CD8-positive, alpha-beta memory T cell (primary cell): Measurements from ENCODE around the gene PCNX2. TPM values are rescaled to one million over a fixed set of nuclear protein-coding genes. Genes with fewer than 3 reads are reported as not detected.
"Not testable (repeated sequence)": the region's sequence is repeated elsewhere in the genome, so short reads cannot be mapped to it uniquely, and the experiment has no call there.

ENCODE experiments used
- CTCF ChIA-PET: fragments of 350-600 bp; sonication (Branson Sonifier 250); formaldehyde crosslinking; loops from one replicate; lab custom pipeline; 2021; ENCODE audit warnings: antibody characterized with exemption; lab: Charles Lee
- POLR2A ChIA-PET: fragments of 350-600 bp; sonication (Branson Sonifier 250); formaldehyde crosslinking; loops from one replicate; lab custom pipeline; 2021; ENCODE audit warnings: antibody characterized with exemption; lab: Charles Lee
- DNase-seq, 5 donors: peaks; one replicate each; pipeline versions ENCODE4 v3.0.0 to v3.0.0-alpha.2; 2020 to 2022; ENCODE audit warnings: mixed read lengths in 1 of 5
- H3K27ac ChIP-seq: one replicate; pipeline ENCODE4 v1.7.0; 2013; ENCODE audit warnings: low read depth, mild to moderate bottlenecking, low read length, moderate library complexity
- H3K27me3 ChIP-seq: 2 replicates; pipeline ENCODE4 v1.7.0; 2013; ENCODE audit warnings: low read length, mild to moderate bottlenecking; ENCODE audit not compliant: insufficient read depth, poor library complexity, severe bottlenecking
- H3K36me3 ChIP-seq: 2 replicates; pipeline ENCODE4 v1.7.0; 2013; ENCODE audit warnings: mild to moderate bottlenecking, low read length, moderate library complexity; ENCODE audit not compliant: insufficient read depth
- H3K4me1 ChIP-seq: 2 replicates; pipeline ENCODE4 v1.7.0; 2013; ENCODE audit warnings: mild to moderate bottlenecking, low read length, moderate library complexity; ENCODE audit not compliant: insufficient read depth
- H3K4me3 ChIP-seq: 2 replicates; pipeline ENCODE4 v1.7.0; 2013; ENCODE audit warnings: mild to moderate bottlenecking, low read length
- H3K9me3 ChIP-seq: 2 replicates; pipeline ENCODE4 v1.7.0; 2013; ENCODE audit warnings: mild to moderate bottlenecking, low read length
- H3K27ac Mint-ChIP-seq, 8 donors: one replicate each; pipeline ENCODE4 v1.8.0; 2020 to 2021; ENCODE audit warnings: mixed read lengths in 8 of 8, mild to moderate bottlenecking in 6 of 8, inconsistent platforms in 3 of 8, moderate library complexity in 3 of 8
- H3K27me3 Mint-ChIP-seq, 2 donors: one replicate each; pipeline ENCODE4 v1.8.0; 2020 to 2021; ENCODE audit warnings: mixed read lengths in 2 of 2, mild to moderate bottlenecking in 1 of 2, moderate library complexity in 1 of 2
- H3K36me3 Mint-ChIP-seq, 3 donors: one replicate each; pipeline ENCODE4 v1.8.0; 2020 to 2021; ENCODE audit warnings: mixed read lengths in 3 of 3, inconsistent platforms in 1 of 3, mild to moderate bottlenecking in 1 of 3
- H3K4me1 Mint-ChIP-seq, 3 donors: one replicate each; pipeline ENCODE4 v1.8.0; 2020 to 2021; ENCODE audit warnings: mixed read lengths in 3 of 3, inconsistent platforms in 1 of 3, mild to moderate bottlenecking in 1 of 3
- H3K4me3 Mint-ChIP-seq, 7 donors: one replicate each; pipeline ENCODE4 v1.8.0; 2020 to 2021; ENCODE audit warnings: mixed read lengths in 7 of 7, mild to moderate bottlenecking in 6 of 7, moderate library complexity in 4 of 7, inconsistent platforms in 2 of 7
- H3K9me3 Mint-ChIP-seq, 5 donors: one replicate each; pipeline ENCODE4 v1.8.0; 2020 to 2022; ENCODE audit warnings: mixed read lengths in 5 of 5, mild to moderate bottlenecking in 3 of 5, moderate library complexity in 2 of 5, inconsistent platforms in 1 of 5
- polyA plus RNA-seq: library from polyadenylated mRNA; unstranded; fragments of 300-500 nt; fragmentation: Illumina TruSeq; gene quantifications from one replicate; pipeline ENCODE4 v1.2.3, GENCODE V29; 2021
- total RNA-seq, 2 experiments: library from RNA; stranded (reverse); gene quantifications; one replicate each; pipeline ENCODE4 v1.2.3, GENCODE V29; 2021

PCNX2 gene
- total and polyA plus RNA-seq, 3 experiments from 2014 or later, result 11.7 to 27.3 (median 26.7) TPM

- Mint-ChIP-seq H3K9me3 (no peaks in the 10 kb centered on the region), H3K4me3 (no peak overlapping the region), H3K4me1 (no peaks in the 10 kb centered on the region), H3K36me3 (peaks cover 19 to 76% (median 29%) of the 10 kb centered on the region in 3 donors), H3K27ac (peak overlapping the region in 1 of 8 donors; percentile 10), H3K27me3 (no peaks in the 10 kb centered on the region)
- CTCF ChIA-PET, result interaction anchor here (1.2 kb wide), 1 partner anchor 50 kb away, joined by 4 read pairs; no protein-coding TSS in a partner anchor
- Histone ChIP-seq H3K27ac (no peak overlapping the region), H3K27me3 (no peaks in the 10 kb centered on the region), H3K36me3 (no peaks in the 10 kb centered on the region), H3K9me3 (no peaks in the 10 kb centered on the region), H3K4me1 (no peaks in the 10 kb centered on the region), H3K4me3 (no peak overlapping the region)
- DNase-seq, result no peak
- POLR2A ChIA-PET, result no interaction called here
Observed at GRCh38 chr1:233006108-233006507, 289.4 kb downstream of the PCNX2 start.

DNA sequence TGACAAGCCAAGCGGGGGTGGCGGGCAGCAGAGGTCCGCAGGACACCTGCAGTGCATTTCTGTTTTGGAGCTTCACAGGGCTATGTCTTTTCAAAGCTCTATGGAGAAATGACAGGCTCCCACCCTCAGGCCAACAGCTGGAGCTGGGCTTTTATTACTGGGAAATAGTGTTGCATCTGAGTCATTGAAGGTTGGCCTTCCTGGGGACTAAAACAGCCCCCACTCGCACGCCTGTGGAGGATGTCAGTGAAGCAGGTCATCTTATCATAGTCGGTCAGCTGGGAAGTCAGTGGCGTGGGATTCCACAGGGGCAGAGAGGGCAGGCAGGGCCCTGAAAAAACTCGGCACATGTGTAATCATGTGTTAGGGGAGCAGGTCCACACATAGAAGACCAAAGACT lies 289.8 kb downstream of the PCNX2 start:
- H3K4me1 Mint-ChIP-seq, result no peaks in the 10 kb centered on the region
- Histone ChIP-seq H3K27ac (no peak overlapping the region), H3K9me3 (no peaks in the 10 kb centered on the region), H3K27me3 (no peaks in the 10 kb centered on the region), H3K36me3 (no peaks in the 10 kb centered on the region), H3K4me3 (no peak overlapping the region), H3K4me1 (no peaks in the 10 kb centered on the region)
- H3K9me3 Mint-ChIP-seq, result no peaks in the 10 kb centered on the region
- no peak for DNase-seq
- H3K4me3 Mint-ChIP-seq, result no peak overlapping the region
- H3K27me3 Mint-ChIP-seq, result no peaks in the 10 kb centered on the region
- H3K27ac Mint-ChIP-seq, result peak overlapping the region in 1 of 8 donors; percentile 4
- ChIA-PET POLR2A (no interaction called here), CTCF (interaction anchor here (1.2 kb wide), 1 partner anchor 51 kb away, joined by 4 read pairs; no protein-coding TSS in a partner anchor)
- peaks cover 19 to 77% (median 29%) of the 10 kb centered on the region in 3 donors for H3K36me3 Mint-ChIP-seq

DNA sequence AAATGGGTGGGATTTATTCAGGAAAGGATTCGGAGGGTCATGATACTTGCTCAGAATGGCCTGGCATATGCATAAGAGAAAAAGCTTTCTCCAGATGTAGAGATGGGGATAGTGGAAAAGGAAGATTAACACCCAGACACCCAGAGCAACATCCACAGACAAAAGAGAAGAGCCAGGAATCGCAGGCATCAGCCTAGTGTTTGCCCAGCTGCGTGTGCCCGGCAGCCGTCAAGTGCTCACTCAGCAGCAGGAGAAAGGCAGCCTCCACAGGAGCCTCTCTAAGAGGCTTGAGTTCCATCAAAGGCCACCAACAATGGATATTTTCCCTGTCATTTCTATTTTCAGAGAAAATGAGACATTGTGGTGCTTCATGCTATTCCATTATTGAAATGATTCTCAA lies 290.4 kb downstream of the PCNX2 start:
- DNase-seq, result no peak
- Mint-ChIP-seq H3K27me3 (no peaks in the 10 kb centered on the region), H3K36me3 (peaks cover 20 to 79% (median 29%) of the 10 kb centered on the region in 3 donors), H3K27ac (peak overlapping the region in 2 of 8 donors; percentile 5 to 62), H3K4me1 (no peaks in the 10 kb centered on the region), H3K9me3 (no peaks in the 10 kb centered on the region), H3K4me3 (no peak overlapping the region)
- no peaks in the 10 kb centered on the region for H3K27me3 ChIP-seq
- CTCF ChIA-PET, result no interaction called here
- H3K27ac ChIP-seq, result no peak overlapping the region
- POLR2A ChIA-PET, result no interaction called here
- no peaks in the 10 kb centered on the region for H3K36me3 ChIP-seq
- no peaks in the 10 kb centered on the region for H3K9me3 ChIP-seq
- H3K4me1 ChIP-seq, result no peaks in the 10 kb centered on the region
- no peak overlapping the region for H3K4me3 ChIP-seq

GRCh38 chr1:233004451-233004850 lies 291.1 kb downstream of the PCNX2 start:
- Mint-ChIP-seq H3K27ac (peak overlapping the region in 1 of 8 donors; percentile 66), H3K9me3 (no peaks in the 10 kb centered on the region), H3K27me3 (no peaks in the 10 kb centered on the region), H3K4me3 (no peak overlapping the region), H3K4me1 (no peaks in the 10 kb centered on the region), H3K36me3 (peaks cover 26 to 81% (median 29%) of the 10 kb centered on the region in 3 donors)
- ChIA-PET POLR2A (no interaction called here), CTCF (no interaction called here)
- Histone ChIP-seq H3K4me3 (no peak overlapping the region), H3K4me1 (no peaks in the 10 kb centered on the region), H3K27me3 (no peaks in the 10 kb centered on the region), H3K36me3 (no peaks in the 10 kb centered on the region), H3K9me3 (no peaks in the 10 kb centered on the region), H3K27ac (no peak overlapping the region)
- no peak for DNase-seq

- peaks cover 28 to 82% (median 31%) of the 10 kb centered on the region in 3 donors for H3K36me3 Mint-ChIP-seq
- H3K4me1 ChIP-seq, H3K9me3 Mint-ChIP-seq, H3K27me3 Mint-ChIP-seq, H3K36me3 ChIP-seq, H3K27ac ChIP-seq, H3K4me1 Mint-ChIP-seq, POLR2A ChIA-PET, H3K27ac Mint-ChIP-seq, H3K9me3 ChIP-seq, DNase-seq, H3K4me3 Mint-ChIP-seq, H3K4me3 ChIP-seq, CTCF ChIA-PET, H3K27me3 ChIP-seq: not testable (repeated sequence)
Observed at GRCh38 chr1:233003638-233004037, 291.9 kb downstream of the PCNX2 start.

GRCh38 chr1:232999956-233000625 lies 295.4 kb downstream of the PCNX2 start:
- peaks cover 43 to 89% (median 55%) of the 10 kb centered on the region in 3 donors for H3K36me3 Mint-ChIP-seq
- H3K9me3 Mint-ChIP-seq, result no peaks in the 10 kb centered on the region
- ChIA-PET POLR2A (interaction anchor here (0.5 kb wide), 1 partner anchor 10 kb away, joined by 3 read pairs; no protein-coding TSS in a partner anchor), CTCF (no interaction called here)
- Histone ChIP-seq H3K4me1 (no peaks in the 10 kb centered on the region), H3K27me3 (no peaks in the 10 kb centered on the region), H3K27ac (no peak overlapping the region), H3K9me3 (no peaks in the 10 kb centered on the region), H3K36me3 (peaks cover 7% of the 10 kb centered on the region), H3K4me3 (no peak overlapping the region)
- no peaks in the 10 kb centered on the region for H3K4me1 Mint-ChIP-seq
- no peak overlapping the region for H3K4me3 Mint-ChIP-seq
- no peak overlapping the region for H3K27ac Mint-ChIP-seq
- DNase-seq, result no peak
- no peaks in the 10 kb centered on the region for H3K27me3 Mint-ChIP-seq

DNA sequence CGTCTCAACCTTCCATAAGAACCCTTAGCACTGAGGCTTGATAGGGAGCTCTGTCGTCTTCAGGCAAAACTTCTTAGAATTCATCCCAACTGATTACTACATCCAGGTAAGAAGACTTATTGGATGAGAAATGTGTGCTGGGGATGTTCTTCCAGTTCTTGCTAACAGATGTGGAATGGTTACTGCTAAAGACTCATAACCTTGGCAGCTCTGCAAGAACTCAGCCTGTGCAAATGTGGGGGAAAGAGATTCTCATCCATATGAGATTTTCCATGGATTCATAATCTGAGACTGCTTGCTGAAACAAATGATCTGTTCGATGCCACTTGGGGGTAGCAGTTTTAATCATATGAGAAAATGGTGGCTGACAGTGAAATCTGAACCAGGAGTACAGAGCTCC lies 296.9 kb downstream of the PCNX2 start:
- POLR2A ChIA-PET, result no interaction called here
- H3K4me1 Mint-ChIP-seq, result no peaks in the 10 kb centered on the region
- H3K4me3 Mint-ChIP-seq, result no peak overlapping the region
- Histone ChIP-seq H3K4me3 (no peak overlapping the region), H3K36me3 (peaks cover 7% of the 10 kb centered on the region), H3K27me3 (no peaks in the 10 kb centered on the region), H3K9me3 (no peaks in the 10 kb centered on the region), H3K4me1 (no peaks in the 10 kb centered on the region), H3K27ac (no peak overlapping the region)
- H3K36me3 Mint-ChIP-seq, result peaks cover 54 to 90% (median 59%) of the 10 kb centered on the region in 3 donors
- DNase-seq, result no peak
- no peaks in the 10 kb centered on the region for H3K27me3 Mint-ChIP-seq
- peaks cover 0 to 6% (median 2%) of the 10 kb centered on the region in 5 donors for H3K9me3 Mint-ChIP-seq
- H3K27ac Mint-ChIP-seq, result peak overlapping the region in 2 of 8 donors; percentile 26 to 58
- CTCF ChIA-PET, result interaction anchor here (1.4 kb wide), 1 partner anchor 10 kb away, joined by 3 read pairs; no protein-coding TSS in a partner anchor

GRCh38 chr1:232998138-232998537 lies 297.4 kb downstream of the PCNX2 start:
- no peaks in the 10 kb centered on the region for H3K27me3 ChIP-seq
- peak overlapping the region in 2 of 8 donors; percentile 36 to 58 for H3K27ac Mint-ChIP-seq
- H3K4me1 ChIP-seq, result no peaks in the 10 kb centered on the region
- H3K4me3 ChIP-seq, result no peak overlapping the region
- no peaks in the 10 kb centered on the region for H3K9me3 ChIP-seq
- no peaks in the 10 kb centered on the region for H3K27me3 Mint-ChIP-seq
- H3K27ac ChIP-seq, result no peak overlapping the region
- H3K36me3 Mint-ChIP-seq, result peaks cover 55 to 90% (median 59%) of the 10 kb centered on the region in 3 donors
- peaks cover 7% of the 10 kb centered on the region for H3K36me3 ChIP-seq
- H3K9me3 Mint-ChIP-seq, result peaks cover 0 to 6% (median 4%) of the 10 kb centered on the region in 5 donors
- H3K4me1 Mint-ChIP-seq, result no peaks in the 10 kb centered on the region
- DNase-seq, result no peak
- H3K4me3 Mint-ChIP-seq, result no peak overlapping the region
- ChIA-PET POLR2A (no interaction called here), CTCF (interaction anchor here (1.4 kb wide), 1 partner anchor 10 kb away, joined by 3 read pairs; no protein-coding TSS in a partner anchor)
